H1 (cell line): ENCODE measurements around the gene TCAF1. TPM values are rescaled to one million over a fixed set of nuclear protein-coding genes. Genes with fewer than 3 reads are reported as not detected.

Experiments used
- ATF2 ChIP-seq: IDR thresholded peaks from 2 replicates; pipeline ENCODE4 v1.6.1; 2012; ENCODE audit warnings: low read length, inconsistent platforms
- polyA plus RNA-seq, 7 experiments: library from polyadenylated mRNA; depleted of rRNA in 3 of 7; stranded (reverse) in 5 of 7; unstranded in 2 of 7; fragments of >200 nt in 5 of 7; fragments of 200-250 nt in 2 of 7; gene quantifications; 1 replicate in 5 of 7; 2 replicates in 1 of 7; 4 replicates in 1 of 7; pipeline versions ENCODE4 v1.2.1 to v1.2.3, GENCODE V29; 2011 to 2013; ENCODE audit warnings: missing spikeins in 2 of 7, mixed read lengths in 2 of 7
- total RNA-seq: library from RNA; stranded (reverse); fragmentation: NEBNext Ultra II Directional; extraction: Animal tissue kit (Norgen Biotek cat#: 25700); gene quantifications from 2 replicates; pipeline ENCODE4 v1.2.1, GENCODE V29; 2021
- TF ChIP-seq, protein P1 (sequence below): fragments of 300-600 bp; sonication (generic); IDR thresholded peaks from 2 replicates; pipeline ENCODE4 v1.7.1; 2012; ENCODE audit warnings: low read length, moderate library complexity, mild to moderate bottlenecking, inconsistent platforms; ENCODE audit not compliant: insufficient replicate concordance

The TCAF1 gene
- total and polyA plus RNA-seq, 2 of the 8 experiments (the other 6 are each of a cell fraction or from before 2014, with no cell fraction given) = 9.6 to 28.0 TPM

- no peak for TF ChIP-seq ATF2
- TF ChIP-seq, protein P1, sequence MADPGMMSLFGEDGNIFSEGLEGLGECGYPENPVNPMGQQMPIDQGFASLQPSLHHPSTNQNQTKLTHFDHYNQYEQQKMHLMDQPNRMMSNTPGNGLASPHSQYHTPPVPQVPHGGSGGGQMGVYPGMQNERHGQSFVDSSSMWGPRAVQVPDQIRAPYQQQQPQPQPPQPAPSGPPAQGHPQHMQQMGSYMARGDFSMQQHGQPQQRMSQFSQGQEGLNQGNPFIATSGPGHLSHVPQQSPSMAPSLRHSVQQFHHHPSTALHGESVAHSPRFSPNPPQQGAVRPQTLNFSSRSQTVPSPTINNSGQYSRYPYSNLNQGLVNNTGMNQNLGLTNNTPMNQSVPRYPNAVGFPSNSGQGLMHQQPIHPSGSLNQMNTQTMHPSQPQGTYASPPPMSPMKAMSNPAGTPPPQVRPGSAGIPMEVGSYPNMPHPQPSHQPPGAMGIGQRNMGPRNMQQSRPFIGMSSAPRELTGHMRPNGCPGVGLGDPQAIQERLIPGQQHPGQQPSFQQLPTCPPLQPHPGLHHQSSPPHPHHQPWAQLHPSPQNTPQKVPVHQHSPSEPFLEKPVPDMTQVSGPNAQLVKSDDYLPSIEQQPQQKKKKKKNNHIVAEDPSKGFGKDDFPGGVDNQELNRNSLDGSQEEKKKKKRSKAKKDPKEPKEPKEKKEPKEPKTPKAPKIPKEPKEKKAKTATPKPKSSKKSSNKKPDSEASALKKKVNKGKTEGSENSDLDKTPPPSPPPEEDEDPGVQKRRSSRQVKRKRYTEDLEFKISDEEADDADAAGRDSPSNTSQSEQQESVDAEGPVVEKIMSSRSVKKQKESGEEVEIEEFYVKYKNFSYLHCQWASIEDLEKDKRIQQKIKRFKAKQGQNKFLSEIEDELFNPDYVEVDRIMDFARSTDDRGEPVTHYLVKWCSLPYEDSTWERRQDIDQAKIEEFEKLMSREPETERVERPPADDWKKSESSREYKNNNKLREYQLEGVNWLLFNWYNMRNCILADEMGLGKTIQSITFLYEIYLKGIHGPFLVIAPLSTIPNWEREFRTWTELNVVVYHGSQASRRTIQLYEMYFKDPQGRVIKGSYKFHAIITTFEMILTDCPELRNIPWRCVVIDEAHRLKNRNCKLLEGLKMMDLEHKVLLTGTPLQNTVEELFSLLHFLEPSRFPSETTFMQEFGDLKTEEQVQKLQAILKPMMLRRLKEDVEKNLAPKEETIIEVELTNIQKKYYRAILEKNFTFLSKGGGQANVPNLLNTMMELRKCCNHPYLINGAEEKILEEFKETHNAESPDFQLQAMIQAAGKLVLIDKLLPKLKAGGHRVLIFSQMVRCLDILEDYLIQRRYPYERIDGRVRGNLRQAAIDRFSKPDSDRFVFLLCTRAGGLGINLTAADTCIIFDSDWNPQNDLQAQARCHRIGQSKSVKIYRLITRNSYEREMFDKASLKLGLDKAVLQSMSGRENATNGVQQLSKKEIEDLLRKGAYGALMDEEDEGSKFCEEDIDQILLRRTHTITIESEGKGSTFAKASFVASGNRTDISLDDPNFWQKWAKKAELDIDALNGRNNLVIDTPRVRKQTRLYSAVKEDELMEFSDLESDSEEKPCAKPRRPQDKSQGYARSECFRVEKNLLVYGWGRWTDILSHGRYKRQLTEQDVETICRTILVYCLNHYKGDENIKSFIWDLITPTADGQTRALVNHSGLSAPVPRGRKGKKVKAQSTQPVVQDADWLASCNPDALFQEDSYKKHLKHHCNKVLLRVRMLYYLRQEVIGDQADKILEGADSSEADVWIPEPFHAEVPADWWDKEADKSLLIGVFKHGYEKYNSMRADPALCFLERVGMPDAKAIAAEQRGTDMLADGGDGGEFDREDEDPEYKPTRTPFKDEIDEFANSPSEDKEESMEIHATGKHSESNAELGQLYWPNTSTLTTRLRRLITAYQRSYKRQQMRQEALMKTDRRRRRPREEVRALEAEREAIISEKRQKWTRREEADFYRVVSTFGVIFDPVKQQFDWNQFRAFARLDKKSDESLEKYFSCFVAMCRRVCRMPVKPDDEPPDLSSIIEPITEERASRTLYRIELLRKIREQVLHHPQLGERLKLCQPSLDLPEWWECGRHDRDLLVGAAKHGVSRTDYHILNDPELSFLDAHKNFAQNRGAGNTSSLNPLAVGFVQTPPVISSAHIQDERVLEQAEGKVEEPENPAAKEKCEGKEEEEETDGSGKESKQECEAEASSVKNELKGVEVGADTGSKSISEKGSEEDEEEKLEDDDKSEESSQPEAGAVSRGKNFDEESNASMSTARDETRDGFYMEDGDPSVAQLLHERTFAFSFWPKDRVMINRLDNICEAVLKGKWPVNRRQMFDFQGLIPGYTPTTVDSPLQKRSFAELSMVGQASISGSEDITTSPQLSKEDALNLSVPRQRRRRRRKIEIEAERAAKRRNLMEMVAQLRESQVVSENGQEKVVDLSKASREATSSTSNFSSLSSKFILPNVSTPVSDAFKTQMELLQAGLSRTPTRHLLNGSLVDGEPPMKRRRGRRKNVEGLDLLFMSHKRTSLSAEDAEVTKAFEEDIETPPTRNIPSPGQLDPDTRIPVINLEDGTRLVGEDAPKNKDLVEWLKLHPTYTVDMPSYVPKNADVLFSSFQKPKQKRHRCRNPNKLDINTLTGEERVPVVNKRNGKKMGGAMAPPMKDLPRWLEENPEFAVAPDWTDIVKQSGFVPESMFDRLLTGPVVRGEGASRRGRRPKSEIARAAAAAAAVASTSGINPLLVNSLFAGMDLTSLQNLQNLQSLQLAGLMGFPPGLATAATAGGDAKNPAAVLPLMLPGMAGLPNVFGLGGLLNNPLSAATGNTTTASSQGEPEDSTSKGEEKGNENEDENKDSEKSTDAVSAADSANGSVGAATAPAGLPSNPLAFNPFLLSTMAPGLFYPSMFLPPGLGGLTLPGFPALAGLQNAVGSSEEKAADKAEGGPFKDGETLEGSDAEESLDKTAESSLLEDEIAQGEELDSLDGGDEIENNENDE = no peak
Measured at GRCh38 chr7:143909863-143910262, 7.9 kb upstream of the TCAF1 start (continued).
